ENCODE measurements around the gene ANKRD44. TPM values are rescaled to one million over a fixed set of nuclear protein-coding genes. Genes with fewer than 3 reads are reported as not detected.
A peak's percentile ranks its signal among the peaks of the same experiment; 100 is the strongest.

Gene ANKRD44
- total RNA-seq, 1 experiment from 2014 or later, result 2.4 TPM

GRCh38 chr2:197159661-197160211, 150.8 kb downstream of the ANKRD44 start:
- ChIA-PET CTCF (interaction anchor here (1.0 to 2.3 kb wide), 2 partner anchors 22 to 46 kb away, joined by 4 to 12 read pairs; no protein-coding TSS in a partner anchor), POLR2A (ENCODE audit: unreplicated experiment) (interaction anchor here (1.1 kb wide), 1 partner anchor 15 kb away, joined by 9 read pairs; no protein-coding TSS in a partner anchor)
- Histone ChIP-seq H2AFZ (ENCODE audit: low read length) (peak overlapping the region; percentile 46; the same call in 1 of the 2 replicates), H3K4me2 (ENCODE audit: low read length) (peak overlapping the region; percentile 78), H3K9me2 (replicated peaks; ENCODE audit: low read length) (no peaks in the 10 kb centered on the region), H3K27ac (ENCODE audit: low read length) (peak overlapping the region; percentile 93), H3K4me3 (ENCODE audit: low read length) (peak overlapping the region; percentile 51), H4K20me1 (ENCODE audit: low read length) (no peaks in the 10 kb centered on the region), H3K27me3 (ENCODE audit: low read length) (no peaks in the 10 kb centered on the region), H3K79me2 (ENCODE audit: low read length) (no peaks in the 10 kb centered on the region), H3K9me3 (ENCODE audit: low read length) (no peaks in the 10 kb centered on the region), H3K9ac (ENCODE audit: low read length) (peak overlapping the region; percentile 47), H3K4me1 (ENCODE audit: insufficient read depth, low read length) (peaks cover 36% of the 10 kb centered on the region), H3K36me3 (ENCODE audit: low read depth, low read length) (no peaks in the 10 kb centered on the region), H3F3A (ENCODE audit: low read length, unreplicated experiment) (peaks cover 18% of the 10 kb centered on the region)
- peak; percentile 89 for ATAC-seq
- peak; percentile 92 for DNase-seq
- BruUV-seq (replicated peaks), result no TSS peak
- no peak for TF ChIP-seq CTCF (conservative IDR thresholded peaks at IDR 0.05; ENCODE audit: low read depth, low read length)
- no peak for TF ChIP-seq EZH2 (IDR thresholded peaks at IDR 0.05; ENCODE audit: low read length, unreplicated experiment)
- TF ChIP-seq EZH2phosphoT487 (IDR thresholded peaks at IDR 0.05; ENCODE audit: borderline replicate concordance, low read length), result no peak
- intact Hi-C loops (cut with micrococcal nuclease), result loop anchor here (1.0 to 5.0 kb wide), 4 partner anchors 15 to 548 kb away; partner anchors contain the start of genes ANKRD44 and MARS2

DNA sequence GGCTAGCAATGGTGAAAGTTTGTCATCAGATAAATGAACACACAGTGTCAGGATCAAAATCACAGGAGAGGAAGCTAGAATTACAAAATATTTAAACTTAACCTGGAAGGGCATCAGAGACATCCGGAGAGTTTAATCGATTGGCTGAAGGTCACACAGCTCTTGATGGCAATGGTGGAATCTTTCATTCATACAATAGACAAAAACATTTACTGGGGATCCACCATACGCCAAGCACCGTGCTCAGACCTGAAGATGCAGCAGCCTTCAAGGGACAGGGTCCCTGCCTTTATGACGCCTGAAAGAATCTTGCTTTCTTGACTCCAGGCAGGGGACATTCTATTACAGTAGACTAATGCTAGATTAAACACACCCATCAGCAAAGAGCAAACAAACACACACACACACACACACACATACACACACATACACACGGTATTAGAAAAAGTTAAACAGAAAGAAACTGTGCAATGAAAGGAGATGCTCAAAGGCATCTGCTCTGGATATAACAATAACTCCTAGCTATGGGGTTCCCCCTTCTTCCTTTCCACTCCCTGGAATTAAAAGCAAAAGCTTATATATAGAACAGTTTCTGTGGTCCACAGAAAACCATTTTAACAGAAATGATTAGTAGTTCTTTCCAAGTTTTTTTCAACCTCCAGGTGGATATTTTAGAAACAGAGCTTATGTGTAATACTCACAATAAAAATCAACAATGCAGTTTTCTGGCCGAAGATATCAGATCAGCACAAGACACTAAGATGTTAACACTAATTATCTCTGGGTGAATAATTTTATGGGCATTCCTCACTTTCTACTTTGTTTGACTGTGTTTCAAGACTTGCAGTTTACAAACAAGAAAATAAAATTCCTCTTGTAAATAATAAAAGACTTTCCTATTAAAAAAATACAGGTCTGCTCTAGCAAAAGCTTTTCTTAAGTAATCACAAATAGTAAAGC, 151.7 kb downstream of the ANKRD44 start:
- Histone ChIP-seq H2AFZ (ENCODE audit: low read length) (peak overlapping the region; percentile 37; the same call in 1 of the 2 replicates), H3K9ac (ENCODE audit: low read length) (peak overlapping the region; percentile 47), H3K27me3 (ENCODE audit: low read length) (no peaks in the 10 kb centered on the region), H3K36me3 (ENCODE audit: low read depth, low read length) (no peaks in the 10 kb centered on the region), H3K4me1 (ENCODE audit: insufficient read depth, low read length) (peaks cover 36% of the 10 kb centered on the region), H3F3A (ENCODE audit: low read length, unreplicated experiment) (peaks cover 18% of the 10 kb centered on the region), H3K4me2 (ENCODE audit: low read length) (peak overlapping the region; percentile 78), H3K27ac (ENCODE audit: low read length) (peak overlapping the region; percentile 93), H3K9me3 (ENCODE audit: low read length) (no peaks in the 10 kb centered on the region), H3K4me3 (ENCODE audit: low read length) (peak overlapping the region; percentile 51), H3K9me2 (replicated peaks; ENCODE audit: low read length) (no peaks in the 10 kb centered on the region), H4K20me1 (ENCODE audit: low read length) (no peaks in the 10 kb centered on the region), H3K79me2 (ENCODE audit: low read length) (no peaks in the 10 kb centered on the region)
- CTCF ChIA-PET, result interaction anchor here (1.0 to 2.3 kb wide), 2 partner anchors 22 to 45 kb away, joined by 4 to 12 read pairs; no protein-coding TSS in a partner anchor
- intact Hi-C loops (cut with micrococcal nuclease), result loop anchor here (1.0 to 5.0 kb wide), 4 partner anchors 15 to 548 kb away; partner anchors contain the start of genes ANKRD44 and MARS2
- DNase-seq, result peak; percentile 55
- POLR2A ChIA-PET (ENCODE audit: unreplicated experiment), result interaction anchor here (0.7 to 1.1 kb wide), 2 partner anchors 16 to 357 kb away, joined by 5 to 9 read pairs; no protein-coding TSS in a partner anchor
- BruUV-seq (replicated peaks), result no TSS peak
- ATAC-seq, result peak; percentile 49
- TF ChIP-seq EZH2 (IDR thresholded peaks at IDR 0.05; ENCODE audit: low read length, unreplicated experiment), result no peak
- TF ChIP-seq CTCF (conservative IDR thresholded peaks at IDR 0.05; ENCODE audit: low read depth, low read length), result no peak
- TF ChIP-seq EZH2phosphoT487 (IDR thresholded peaks at IDR 0.05; ENCODE audit: borderline replicate concordance, low read length), result no peak

Data from PC-3 (cell line).